ENCODE data around the gene DEPP1. TPM values are rescaled to one million over a fixed set of nuclear protein-coding genes. Genes with fewer than 3 reads are reported as not detected.

DEPP1 gene
- total RNA-seq, 4 donors from 2014 or later, result 48.3 to 428 (median 103) TPM

- peak overlapping the region in 3 of 4 donors; percentile 64 to 95 (median 94) for H3K27ac ChIP-seq
- H3K36me3 ChIP-seq, result peaks cover 0 to 68% of the 10 kb centered on the region in 2 donors
- no peaks in the 10 kb centered on the region for H3K27me3 ChIP-seq
- H3K4me1 ChIP-seq, result peaks cover 10 to 80% (median 39%) of the 10 kb centered on the region in 3 donors
- WGBS, 2 donors (ENCODE audit: low coverage in 1 of 2), result 57% methylated on average over 2 of the region's 11 CpGs; no CpG with 5 or more reads in 1 of the 2 donors
- TF ChIP-seq CTCF (IDR thresholded peaks at IDR 0.05) (no peak), POLR2A (IDR thresholded peaks at IDR 0.05) (no peak), EP300 (IDR thresholded peaks at IDR 0.05) (no peak), POLR2AphosphoS5 (IDR thresholded peaks at IDR 0.05) (no peak)
- no peaks in the 10 kb centered on the region for H3K9me3 ChIP-seq
- no peak overlapping the region for H3K4me3 ChIP-seq
- no peak for ATAC-seq
Measured at GRCh38 chr10:44992070-44992731, 13.6 kb upstream of the DEPP1 start.

- peaks cover 0 to 74% of the 10 kb centered on the region in 2 donors for H3K36me3 ChIP-seq
- H3K9me3 ChIP-seq, result no peaks in the 10 kb centered on the region
- no peak for ATAC-seq
- WGBS, 2 donors (ENCODE audit: low coverage in 1 of 2), result 60 to 70% methylated on average over 2 to 4 of the region's 5 CpGs
- H3K27me3 ChIP-seq, result no peaks in the 10 kb centered on the region
- H3K4me3 ChIP-seq, result no peak overlapping the region
- H3K27ac ChIP-seq, result peak overlapping the region in 3 of 4 donors; percentile 64 to 95 (median 94)
- TF ChIP-seq POLR2A (IDR thresholded peaks at IDR 0.05), result no peak
- TF ChIP-seq POLR2AphosphoS5 (IDR thresholded peaks at IDR 0.05), result no peak
- H3K4me1 ChIP-seq, result peaks cover 6 to 74% (median 37%) of the 10 kb centered on the region in 3 donors
Measured at GRCh38 chr10:44991571-44991970, 13.0 kb upstream of the DEPP1 start.

- Histone ChIP-seq H3K36me3 (peaks cover 0 to 74% of the 10 kb centered on the region in 2 donors), H3K9me3 (no peaks in the 10 kb centered on the region), H3K4me1 (peaks cover under 1 to 74% (median 31%) of the 10 kb centered on the region in 3 donors), H3K4me3 (no peak overlapping the region), H3K27ac (peak overlapping the region in 3 of 4 donors; percentile 64 to 95 (median 94)), H3K27me3 (no peaks in the 10 kb centered on the region)
- TF ChIP-seq CTCF (IDR thresholded peaks at IDR 0.05) (no peak), POLR2AphosphoS5 (IDR thresholded peaks at IDR 0.05) (no peak), POLR2A (IDR thresholded peaks at IDR 0.05) (no peak), EP300 (IDR thresholded peaks at IDR 0.05) (no peak)
- WGBS, 2 donors (ENCODE audit: low coverage in 1 of 2), result 100% methylated on average over 1 of the region's 7 CpGs; no CpG with 5 or more reads in 1 of the 2 donors
- ATAC-seq, result no peak
Measured at GRCh38 chr10:44990965-44991364, 12.4 kb upstream of the DEPP1 start.

GRCh38 chr10:44990302-44990655, 11.7 kb upstream of the DEPP1 start:
- no peaks in the 10 kb centered on the region for H3K27me3 ChIP-seq
- peaks cover 0 to 74% (median 33%) of the 10 kb centered on the region in 3 donors for H3K4me1 ChIP-seq
- TF ChIP-seq EP300 (IDR thresholded peaks at IDR 0.05) (no peak), POLR2A (IDR thresholded peaks at IDR 0.05) (no peak), CTCF (IDR thresholded peaks at IDR 0.05) (peak in 2 of 4 experiments; percentile 12 to 25), POLR2AphosphoS5 (IDR thresholded peaks at IDR 0.05) (no peak)
- peaks cover 0 to 75% of the 10 kb centered on the region in 2 donors for H3K36me3 ChIP-seq
- WGBS, 2 donors (ENCODE audit: low coverage in 1 of 2), result 26 to 67% methylated on average over 6 to 8 of the region's 8 CpGs
- H3K4me3 ChIP-seq, result no peak overlapping the region
- no peaks in the 10 kb centered on the region for H3K9me3 ChIP-seq
- H3K27ac ChIP-seq, result peak overlapping the region in 3 of 4 donors; percentile 64 to 95 (median 94)
- ATAC-seq, result no peak

- TF ChIP-seq POLR2A (IDR thresholded peaks at IDR 0.05), result no peak
- no peak for TF ChIP-seq CTCF (IDR thresholded peaks at IDR 0.05)
- TF ChIP-seq POLR2AphosphoS5 (IDR thresholded peaks at IDR 0.05), result no peak
- no peak for TF ChIP-seq EP300 (IDR thresholded peaks at IDR 0.05)
- no peaks in the 10 kb centered on the region for H3K27me3 ChIP-seq
- no peak for ATAC-seq
- H3K4me1 ChIP-seq, result peaks cover 0 to 74% (median 33%) of the 10 kb centered on the region in 3 donors
- peak overlapping the region in 3 of 4 donors; percentile 64 to 95 (median 94) for H3K27ac ChIP-seq
- H3K9me3 ChIP-seq, result no peaks in the 10 kb centered on the region
- 59 to 70% methylated on average over 9 to 14 of the region's 14 CpGs for WGBS, 2 donors (ENCODE audit: low coverage in 1 of 2)
- peaks cover 0 to 80% of the 10 kb centered on the region in 2 donors for H3K36me3 ChIP-seq
- H3K4me3 ChIP-seq, result no peak overlapping the region
Measured at GRCh38 chr10:44989597-44990301, 11.1 kb upstream of the DEPP1 start.
